GM08714 (cell line): ENCODE data around the gene HLA-B.
"Not testable (repeated sequence)": the region's sequence is repeated elsewhere in the genome, so short reads cannot be mapped to it uniquely, and the experiment has no call there.

Experiments
- H3K4me3 ChIP-seq: fragments of 200-500 bp; sonication (Bioruptor generic); 2 replicates; pipeline ENCODE4 v1.5.1; 2014; ENCODE audit warnings: mild to moderate bottlenecking, low read length, inconsistent platforms
- ZNF274 ChIP-seq: IDR thresholded peaks from 2 replicates; pipeline ENCODE4 v1.6.1; 2012; ENCODE audit warnings: mild to moderate bottlenecking, low read depth, low read length

The HLA-B gene

DNA sequence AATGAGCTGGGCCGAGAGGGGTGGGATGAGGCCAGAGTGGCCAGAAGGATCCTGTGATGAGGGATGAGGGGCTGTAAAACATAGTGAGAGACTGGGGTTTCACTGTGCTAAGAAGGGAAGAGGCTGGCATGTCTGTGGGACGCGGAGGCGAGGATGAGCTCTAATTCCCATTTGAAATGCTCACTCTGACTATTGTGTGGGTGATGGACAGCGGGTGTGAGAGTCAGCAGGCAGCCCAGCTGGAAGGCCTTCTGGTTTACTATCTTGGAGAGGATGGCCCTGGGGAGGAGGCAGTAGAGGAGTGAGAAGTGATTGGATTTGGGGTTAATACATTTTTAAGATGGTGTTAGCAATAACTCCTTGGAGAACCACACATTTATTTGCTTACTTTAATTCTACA is 37.0 kb upstream of the HLA-B start:
- H3K4me3 ChIP-seq: no peak overlapping the region
- no peak for TF ChIP-seq ZNF274

DNA sequence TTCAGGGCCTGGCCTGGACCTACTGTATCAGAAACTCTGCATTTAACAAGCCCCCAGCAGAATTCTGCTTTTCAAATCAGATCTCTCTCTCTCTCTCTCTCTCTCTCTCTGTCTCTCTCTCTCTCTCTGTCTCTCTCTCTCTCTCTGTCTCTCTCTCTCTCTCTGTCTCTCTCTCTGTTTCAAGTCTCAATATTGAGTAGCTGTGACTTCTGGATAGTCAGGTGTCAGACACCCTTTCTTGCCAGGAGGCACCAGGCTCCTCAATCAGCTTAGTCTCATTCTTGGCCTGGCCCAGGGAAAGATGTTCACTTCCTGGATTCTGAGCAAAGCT is 32.8 kb upstream of the HLA-B start:
- H3K4me3 ChIP-seq: not testable (repeated sequence)

DNA sequence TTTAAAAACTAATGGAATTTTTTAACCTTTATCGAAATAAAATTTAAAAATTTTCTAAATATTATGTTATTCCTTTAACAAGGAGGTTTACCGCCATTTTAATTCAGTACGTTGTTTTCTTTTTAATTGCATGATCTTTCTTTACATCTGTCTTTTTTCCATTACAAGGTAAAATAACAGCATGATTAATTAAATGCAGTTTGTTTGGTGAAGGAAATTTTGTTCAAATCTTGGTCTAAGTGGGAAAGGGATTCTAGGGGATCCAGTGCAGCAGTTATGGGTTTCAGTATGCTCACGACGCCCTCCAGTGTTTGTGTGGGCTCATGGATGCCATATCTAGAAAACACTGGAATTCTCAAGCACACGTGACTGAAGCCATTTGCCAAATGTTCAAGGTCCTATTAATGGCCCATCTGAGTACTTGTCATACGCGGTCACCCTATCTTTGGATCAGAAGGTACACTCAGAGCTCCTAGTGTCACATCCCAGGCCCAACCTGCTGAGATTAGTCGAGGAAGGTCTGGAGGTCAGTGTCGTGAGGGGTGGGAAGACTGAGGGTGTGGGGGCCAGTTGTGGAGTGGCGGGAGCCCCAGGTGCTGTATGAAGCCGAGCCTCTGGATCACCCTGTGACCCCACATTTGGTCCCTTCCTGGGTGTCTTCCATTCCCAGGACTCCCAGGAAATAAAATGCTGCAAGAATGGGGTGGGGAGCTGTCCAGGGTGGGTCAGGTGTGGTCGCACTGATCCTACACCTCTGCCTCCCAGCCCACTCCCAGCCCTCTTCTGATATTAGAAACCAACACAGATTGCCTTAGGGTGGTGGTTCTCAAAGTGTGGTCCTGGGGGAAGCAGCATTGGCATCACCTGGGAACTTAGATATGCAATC is 32.2 kb upstream of the HLA-B start:
- not testable (repeated sequence) for H3K4me3 ChIP-seq

DNA sequence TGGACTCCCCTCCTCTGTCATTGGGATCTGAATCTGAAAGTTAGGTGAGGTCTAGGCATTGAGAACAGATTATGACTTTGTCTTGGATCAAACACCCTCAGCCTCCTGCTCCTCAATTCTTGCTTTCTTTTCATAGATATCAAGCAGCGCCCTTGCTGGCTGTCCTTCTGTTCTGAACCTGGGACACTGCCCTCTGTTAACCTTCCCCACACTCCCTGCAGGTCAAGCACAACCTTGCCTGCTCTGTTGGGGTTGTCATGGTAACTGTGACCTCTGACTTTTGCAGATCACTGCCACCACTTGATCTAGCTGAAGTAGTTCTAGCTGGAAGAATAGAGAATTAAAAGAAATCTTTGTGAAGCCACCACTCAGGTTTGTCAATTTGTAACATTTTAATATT is 30.0 kb upstream of the HLA-B start:
- H3K4me3 ChIP-seq: no peak overlapping the region
- no peak for TF ChIP-seq ZNF274

DNA sequence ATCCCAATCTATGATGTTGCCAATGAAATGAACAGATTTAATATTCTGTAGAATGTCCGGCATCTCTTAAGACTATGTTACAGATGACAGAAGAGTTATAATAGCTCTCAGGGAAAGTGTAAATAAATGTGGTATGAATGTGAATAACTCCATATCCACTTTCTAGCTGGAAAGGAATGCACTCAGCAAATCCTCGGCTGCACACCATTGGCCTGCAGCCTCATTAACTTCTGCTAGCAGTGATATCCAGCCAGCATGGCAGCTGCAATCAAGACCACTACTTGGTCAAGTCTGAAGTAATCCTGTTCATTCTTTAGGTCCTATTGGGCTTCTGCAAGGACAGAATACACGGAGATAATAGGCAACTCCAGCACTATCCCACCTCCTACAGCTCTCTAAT is 29.1 kb upstream of the HLA-B start:
- no peak overlapping the region for H3K4me3 ChIP-seq
- TF ChIP-seq ZNF274: no peak

DNA sequence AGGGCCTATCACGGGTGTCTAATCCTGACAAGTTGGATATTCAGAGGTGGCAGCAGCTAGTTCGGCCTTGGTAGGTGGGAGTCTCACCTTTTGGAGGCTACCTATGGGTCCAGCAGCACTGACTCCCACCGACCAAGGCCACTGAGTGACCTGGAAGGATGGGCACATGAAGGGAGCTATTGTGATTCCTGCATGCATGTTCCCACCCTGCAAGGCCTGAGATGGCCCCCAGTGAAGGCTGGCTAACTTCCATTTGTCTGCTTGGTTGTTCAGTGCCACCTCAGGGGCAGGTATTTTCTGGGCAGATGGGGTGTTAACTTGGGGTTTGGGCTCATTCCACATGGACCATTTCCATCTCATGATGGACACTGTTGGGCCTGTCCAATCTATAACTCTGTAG is 28.1 kb upstream of the HLA-B start:
- H3K4me3 ChIP-seq: no peak overlapping the region
- no peak for TF ChIP-seq ZNF274

DNA sequence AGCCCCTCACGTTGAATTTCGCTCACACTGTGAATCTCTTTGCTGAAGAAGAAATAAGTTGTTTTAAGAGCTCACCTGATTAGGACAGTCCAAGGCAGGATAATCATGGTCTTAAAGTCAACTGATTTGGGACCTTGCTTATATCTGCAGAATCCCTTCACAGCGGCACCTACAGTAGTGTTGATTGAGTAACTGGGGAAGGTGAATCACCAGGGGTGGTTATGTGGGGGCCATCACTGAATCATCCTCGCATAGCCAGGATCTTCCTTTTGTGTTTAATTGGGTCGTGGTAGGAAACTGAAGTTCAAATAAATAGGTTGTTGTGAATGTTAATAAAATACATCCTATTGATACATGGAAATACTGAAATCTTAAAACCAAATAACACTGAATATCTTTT is 26.2 kb upstream of the HLA-B start:
- no peak overlapping the region for H3K4me3 ChIP-seq
- no peak for TF ChIP-seq ZNF274

DNA sequence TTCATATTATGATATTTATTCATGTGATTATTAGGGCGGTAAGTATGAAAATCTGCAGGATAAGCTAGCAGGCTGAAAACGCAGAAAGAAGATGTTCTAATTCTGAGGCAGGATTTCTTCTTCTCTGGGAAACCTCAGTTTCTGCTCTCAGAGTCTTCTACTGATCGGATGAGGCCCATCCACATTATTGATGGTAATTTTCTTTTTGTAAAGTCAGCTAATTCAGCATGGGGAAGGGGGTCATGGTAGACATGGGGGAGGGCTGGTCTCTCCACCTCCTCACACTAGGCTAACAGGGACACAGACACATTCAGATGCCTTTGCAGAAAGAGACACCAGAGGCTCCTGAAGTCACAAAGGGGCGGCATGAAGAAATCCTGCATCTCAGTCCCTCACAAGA is 24.7 kb upstream of the HLA-B start:
- no peak overlapping the region for H3K4me3 ChIP-seq
- TF ChIP-seq ZNF274: no peak

DNA sequence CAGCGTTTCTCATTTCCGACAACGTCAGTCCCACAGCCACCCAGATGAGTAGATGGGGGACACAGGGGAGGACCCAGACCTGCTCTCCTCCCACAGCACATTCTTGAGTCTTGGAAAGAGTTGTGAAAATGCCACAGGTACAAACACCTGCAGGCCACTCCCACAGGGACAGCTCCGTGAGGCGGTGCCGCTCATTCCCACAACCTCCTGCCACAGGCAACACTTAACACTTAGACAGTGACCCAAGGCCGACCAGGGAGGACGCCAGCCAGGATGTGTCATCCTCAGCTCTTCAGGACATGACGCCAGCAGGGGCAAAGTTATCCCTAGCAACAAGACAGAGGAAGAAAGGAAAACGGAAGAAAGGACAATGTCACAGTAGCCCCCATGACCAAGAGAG is 22.9 kb upstream of the HLA-B start:
- no peak overlapping the region for H3K4me3 ChIP-seq
- no peak for TF ChIP-seq ZNF274

DNA sequence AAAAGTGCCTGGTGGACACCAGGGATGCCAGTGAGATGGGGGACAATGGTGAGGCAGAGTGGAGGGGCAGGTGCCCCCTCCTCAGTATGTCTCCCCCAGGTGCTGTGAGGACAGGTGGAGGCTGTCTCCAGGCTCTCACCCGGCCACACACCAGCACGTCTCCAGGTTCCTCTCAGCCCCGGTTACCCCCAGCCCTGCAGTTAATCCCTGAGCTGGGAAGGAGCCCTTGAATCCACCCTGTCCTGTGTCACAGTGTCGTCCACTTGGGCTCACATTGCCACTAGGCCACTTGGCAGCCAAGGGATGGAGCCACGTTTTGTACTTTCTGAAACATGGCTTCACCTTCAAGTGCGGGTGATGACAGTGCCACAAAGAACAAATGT is 21.7 kb upstream of the HLA-B start:
- no peak overlapping the region for H3K4me3 ChIP-seq
- TF ChIP-seq ZNF274: no peak

DNA sequence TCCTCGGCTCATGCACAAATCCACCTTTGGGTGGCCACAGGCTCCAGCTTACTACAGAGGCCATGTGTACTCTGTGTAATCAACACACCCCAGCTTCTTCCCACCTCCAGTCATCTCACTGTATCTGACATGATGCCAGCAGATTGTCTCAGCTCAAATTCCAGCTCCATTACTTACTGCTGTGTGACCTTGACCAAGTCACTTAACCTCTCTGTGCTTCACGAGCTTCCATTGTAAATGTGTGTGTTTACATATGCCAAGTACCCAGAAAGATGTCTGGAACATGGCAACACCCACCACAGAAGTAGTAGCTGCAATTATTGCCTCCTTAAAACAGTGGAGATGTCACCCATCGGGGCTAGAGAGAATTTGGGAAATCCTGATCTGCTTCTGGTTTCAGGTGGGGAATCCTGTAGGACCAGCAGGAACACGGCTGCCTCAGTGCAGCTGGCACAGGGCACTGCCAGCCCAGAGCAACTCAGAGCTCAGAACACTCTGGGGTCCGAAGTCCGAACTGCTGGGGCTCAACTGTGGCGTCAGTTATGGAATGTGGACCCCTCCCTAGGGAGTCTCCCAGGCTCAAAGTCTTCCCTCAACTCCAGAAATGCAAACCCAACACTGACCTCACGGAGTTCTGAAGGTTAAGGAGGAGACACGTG is 21.2 kb upstream of the HLA-B start:
- H3K4me3 ChIP-seq: no peak overlapping the region
- no peak for TF ChIP-seq ZNF274

DNA sequence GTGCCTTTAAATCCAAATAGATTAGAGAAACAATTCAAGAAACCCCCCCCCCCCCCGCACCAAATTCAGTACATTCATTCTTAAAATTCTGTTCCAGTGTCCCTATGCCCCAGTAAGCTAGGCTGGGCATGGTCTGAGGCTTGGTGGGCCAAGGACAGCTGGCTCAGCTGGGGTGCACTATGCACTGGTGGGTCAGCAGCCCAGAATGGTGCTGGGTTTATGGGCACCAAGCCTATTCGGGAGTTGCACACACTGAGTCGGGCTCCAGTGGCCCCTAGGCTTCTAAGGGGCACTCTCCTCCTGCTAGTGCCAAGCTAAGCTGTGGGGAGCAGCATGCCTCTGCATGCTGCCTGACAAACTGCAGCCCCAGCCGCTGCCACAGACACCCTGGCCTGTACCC is 20.1 kb upstream of the HLA-B start:
- no peak overlapping the region for H3K4me3 ChIP-seq
- TF ChIP-seq ZNF274: no peak

DNA sequence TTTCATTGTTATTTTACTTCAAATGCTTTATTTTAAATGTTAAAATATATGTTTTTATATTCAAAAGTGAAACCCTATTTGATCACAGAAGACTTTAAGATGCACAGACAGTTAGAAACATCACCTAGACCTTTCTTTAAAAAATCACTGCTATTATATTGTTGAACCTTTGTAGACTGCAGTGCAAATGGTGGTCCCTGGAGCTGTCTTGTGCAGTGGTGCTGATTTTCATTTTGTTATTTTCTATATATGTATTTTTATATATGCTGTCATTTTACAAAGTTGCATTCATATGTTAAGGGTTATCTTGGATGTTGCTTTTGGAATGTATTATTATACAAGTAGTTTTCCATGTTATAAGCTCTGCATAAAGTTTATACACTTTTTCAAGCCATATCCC is 18.7 kb upstream of the HLA-B start:
- no peak overlapping the region for H3K4me3 ChIP-seq
- no peak for TF ChIP-seq ZNF274

DNA sequence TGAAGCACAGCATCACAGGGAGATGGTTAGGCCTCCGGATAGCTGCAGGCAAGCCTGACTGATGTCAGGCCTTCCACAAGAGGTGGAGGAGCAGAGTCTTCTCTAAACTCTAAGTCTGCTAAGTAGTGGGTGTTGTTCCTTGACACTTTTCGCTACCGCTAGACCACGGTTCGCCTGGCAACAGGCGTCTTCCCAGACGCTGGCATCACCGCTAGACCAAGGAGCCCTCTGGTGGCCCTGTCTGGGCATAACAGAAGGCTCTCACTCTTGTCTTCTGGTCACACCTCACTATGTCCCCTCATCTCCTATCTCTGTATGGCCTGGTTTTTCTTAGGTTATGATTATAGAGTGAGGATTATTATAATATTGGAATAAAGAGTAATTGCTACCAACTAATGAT is 17.1 kb upstream of the HLA-B start:
- not testable (repeated sequence) for H3K4me3 ChIP-seq

DNA sequence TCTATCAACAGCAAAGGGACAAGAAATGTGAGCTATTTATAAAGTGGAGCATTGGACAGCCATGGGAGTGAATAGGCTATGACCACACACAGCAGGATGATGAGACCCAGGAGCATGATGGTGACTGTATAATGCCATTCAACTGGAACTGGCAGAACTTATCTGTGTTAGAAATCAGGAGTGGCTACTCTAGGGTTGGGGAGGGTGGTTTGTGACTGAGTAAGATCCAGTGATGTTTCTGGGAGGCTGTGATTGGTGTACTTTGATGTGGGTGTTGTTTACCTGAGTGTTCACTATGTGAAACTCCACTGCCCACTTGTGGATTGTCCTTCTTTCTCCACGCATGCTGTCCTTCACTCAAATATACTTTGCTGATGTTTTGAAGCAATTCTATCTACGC is 11.5 kb upstream of the HLA-B start:
- TF ChIP-seq ZNF274: no peak
- no peak overlapping the region for H3K4me3 ChIP-seq
